ENCODE data around the gene SLC36A1.

The SLC36A1 gene

DNA sequence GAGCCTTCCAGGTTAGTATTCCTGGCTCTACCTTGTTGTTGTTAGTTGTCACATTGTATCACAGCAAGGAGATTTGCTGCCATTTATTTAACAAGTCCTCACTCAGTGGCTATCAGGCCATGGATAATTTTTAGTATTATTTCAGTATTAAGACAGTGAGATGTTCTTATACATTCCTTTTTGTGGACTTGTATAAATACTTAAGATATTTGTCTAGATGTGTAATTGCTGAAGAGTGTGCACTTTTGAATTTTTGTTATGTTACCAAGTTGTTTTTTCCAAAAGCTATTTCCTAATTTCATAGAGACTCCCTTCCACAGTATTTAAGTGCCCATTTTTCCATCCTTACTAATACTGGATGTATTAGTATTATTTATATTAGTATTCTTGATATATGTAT lies 22.0 kb downstream of the SLC36A1 start:
- CTCF ChIA-PET, result no interaction called here
- POLR2A ChIA-PET, result no interaction called here
- no peak for DNase-seq (ENCODE audit: extremely low spot score)
- TF ChIP-seq LEF1 (IDR thresholded peaks at IDR 0.05; ENCODE audit: borderline replicate concordance), result no peak
- TF ChIP-seq, protein P1, sequence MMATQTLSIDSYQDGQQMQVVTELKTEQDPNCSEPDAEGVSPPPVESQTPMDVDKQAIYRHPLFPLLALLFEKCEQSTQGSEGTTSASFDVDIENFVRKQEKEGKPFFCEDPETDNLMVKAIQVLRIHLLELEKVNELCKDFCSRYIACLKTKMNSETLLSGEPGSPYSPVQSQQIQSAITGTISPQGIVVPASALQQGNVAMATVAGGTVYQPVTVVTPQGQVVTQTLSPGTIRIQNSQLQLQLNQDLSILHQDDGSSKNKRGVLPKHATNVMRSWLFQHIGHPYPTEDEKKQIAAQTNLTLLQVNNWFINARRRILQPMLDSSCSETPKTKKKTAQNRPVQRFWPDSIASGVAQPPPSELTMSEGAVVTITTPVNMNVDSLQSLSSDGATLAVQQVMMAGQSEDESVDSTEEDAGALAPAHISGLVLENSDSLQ (IDR thresholded peaks at IDR 0.05), result no peak
- no peak for TF ChIP-seq SUZ12 (IDR thresholded peaks at IDR 0.05)
- no peak for TF ChIP-seq TARDBP (IDR thresholded peaks at IDR 0.05)
- TF ChIP-seq NFRKB (IDR thresholded peaks at IDR 0.05), result no peak
- TF ChIP-seq FOXA1 (IDR thresholded peaks at IDR 0.05), result no peak
- no peak for TF ChIP-seq FOXM1 (IDR thresholded peaks at IDR 0.05; ENCODE audit: borderline replicate concordance)
- no peak for TF ChIP-seq ELF4 (IDR thresholded peaks at IDR 0.05)
- TF ChIP-seq SP1 (IDR thresholded peaks at IDR 0.05), result no peak
- no peak for TF ChIP-seq CTBP1 (IDR thresholded peaks at IDR 0.05; ENCODE audit: borderline replicate concordance)
- no peak for TF ChIP-seq ARNT (IDR thresholded peaks at IDR 0.05)
- TF ChIP-seq L3MBTL2 (conservative IDR thresholded peaks at IDR 0.05), result no peak
- no peak for TF ChIP-seq FOXK2 (IDR thresholded peaks at IDR 0.05)
- no peak for TF ChIP-seq BHLHE40 (IDR thresholded peaks at IDR 0.05; ENCODE audit: borderline replicate concordance)
- no peak for TF ChIP-seq ZNF384 (IDR thresholded peaks at IDR 0.05)
- no peak for TF ChIP-seq HDGF (IDR thresholded peaks at IDR 0.05; ENCODE audit: borderline replicate concordance)

GRCh38 chr5:151469992-151470391 lies 22.6 kb downstream of the SLC36A1 start:
- no peak for DNase-seq (ENCODE audit: extremely low spot score)
- no peak for TF ChIP-seq SP1 (IDR thresholded peaks at IDR 0.05)
- TF ChIP-seq SUZ12 (IDR thresholded peaks at IDR 0.05), result no peak
- ChIA-PET CTCF (no interaction called here), POLR2A (no interaction called here)

DNA sequence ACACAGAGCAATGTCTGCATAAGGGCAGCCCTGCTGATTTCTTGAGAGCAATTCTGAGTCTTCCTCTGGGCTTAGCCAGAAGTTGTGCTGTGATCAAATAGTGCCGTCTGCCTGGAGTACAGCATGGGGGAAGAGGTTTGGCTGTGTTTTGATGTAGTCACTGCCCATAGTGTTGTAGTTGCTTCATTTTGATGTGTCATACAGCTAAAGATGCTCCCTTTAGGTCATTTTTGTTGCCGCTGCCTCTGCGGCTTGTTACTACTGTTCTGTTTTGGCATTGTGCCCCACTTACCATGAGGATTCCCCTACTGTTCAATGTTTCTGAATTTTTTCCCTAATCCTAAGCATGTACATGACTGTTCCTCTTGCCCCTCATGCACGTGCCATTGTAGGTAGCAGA lies 23.0 kb downstream of the SLC36A1 start:
- DNase-seq (ENCODE audit: extremely low spot score), result no peak
- ChIA-PET CTCF (no interaction called here), POLR2A (no interaction called here)
- TF ChIP-seq ARNT (IDR thresholded peaks at IDR 0.05), result no peak

GRCh38 chr5:151471276-151471675 lies 23.9 kb downstream of the SLC36A1 start:
- ChIA-PET CTCF (no interaction called here), POLR2A (no interaction called here)
- no peak for DNase-seq (ENCODE audit: extremely low spot score)
- TF ChIP-seq CTBP1 (IDR thresholded peaks at IDR 0.05; ENCODE audit: borderline replicate concordance), result no peak
- TF ChIP-seq NFRKB (IDR thresholded peaks at IDR 0.05), result no peak
- no peak for TF ChIP-seq TARDBP (IDR thresholded peaks at IDR 0.05)
- TF ChIP-seq FOXM1 (IDR thresholded peaks at IDR 0.05; ENCODE audit: borderline replicate concordance), result no peak
- no peak for TF ChIP-seq LEF1 (IDR thresholded peaks at IDR 0.05; ENCODE audit: borderline replicate concordance)
- no peak for TF ChIP-seq SUZ12 (IDR thresholded peaks at IDR 0.05)
- TF ChIP-seq, protein P1 (IDR thresholded peaks at IDR 0.05), result no peak
- TF ChIP-seq HDGF (IDR thresholded peaks at IDR 0.05; ENCODE audit: borderline replicate concordance), result no peak

DNA sequence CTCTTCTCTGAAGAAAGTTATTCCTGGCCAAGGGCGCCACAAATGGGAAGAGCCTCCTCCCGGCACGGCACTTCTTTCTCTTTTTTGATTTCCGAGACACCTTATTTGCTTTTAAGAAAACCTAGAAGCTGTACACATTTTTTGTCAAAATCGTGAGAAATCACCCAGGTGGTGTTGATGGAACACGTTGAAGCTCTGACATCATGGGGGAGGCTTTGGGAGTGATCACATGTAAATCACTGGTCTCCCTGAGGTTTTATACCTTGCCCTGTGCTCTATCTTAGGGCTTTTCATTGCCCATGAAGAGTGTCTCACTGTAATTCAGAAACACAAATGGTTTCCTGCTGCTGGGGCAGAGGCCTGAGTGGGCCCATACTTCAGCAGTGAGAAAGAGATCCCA lies 27.4 kb downstream of the SLC36A1 start:
- POLR2A ChIA-PET, result no interaction called here
- CTCF ChIA-PET, result interaction anchor here (1.3 kb wide), 1 partner anchor 11 kb away, joined by 4 read pairs; no protein-coding TSS in a partner anchor

DNA sequence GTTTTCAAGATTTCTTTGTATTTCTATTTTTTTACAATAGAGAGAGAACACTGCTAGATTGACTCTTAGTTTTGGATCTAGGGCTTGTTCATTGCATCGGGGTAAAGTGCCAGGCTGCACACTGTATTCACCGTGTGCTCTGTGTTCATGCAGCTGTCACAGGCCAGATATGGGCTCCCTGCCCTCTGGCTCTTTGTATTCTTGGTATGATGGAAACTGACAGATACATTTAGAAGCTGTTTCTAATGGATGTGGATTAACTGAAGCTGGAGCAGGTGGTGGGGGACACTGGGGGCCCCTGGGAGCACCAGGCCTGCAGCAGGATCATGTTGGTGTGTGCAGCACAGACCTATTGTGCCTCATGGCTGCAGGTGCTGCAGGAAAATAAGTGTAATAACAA lies 28.0 kb downstream of the SLC36A1 start:
- POLR2A ChIA-PET, result no interaction called here
- DNase-seq (ENCODE audit: extremely low spot score), result no peak
- TF ChIP-seq NFRKB (IDR thresholded peaks at IDR 0.05), result no peak
- no peak for TF ChIP-seq ARNT (IDR thresholded peaks at IDR 0.05)
- no peak for TF ChIP-seq HDGF (IDR thresholded peaks at IDR 0.05; ENCODE audit: borderline replicate concordance)
- no peak for TF ChIP-seq ZNF384 (IDR thresholded peaks at IDR 0.05)
- no peak for TF ChIP-seq FOXA1 (IDR thresholded peaks at IDR 0.05)
- TF ChIP-seq ELF4 (IDR thresholded peaks at IDR 0.05), result no peak
- CTCF ChIA-PET, result interaction anchor here (0.6 kb wide), 1 partner anchor 222 kb away, joined by 3 read pairs; the partner anchor contains the start of gene GM2A

More for the DNA sequence above, 27.4 kb downstream of the SLC36A1 start:
- no peak for DNase-seq (ENCODE audit: extremely low spot score)
- TF ChIP-seq L3MBTL2 (conservative IDR thresholded peaks at IDR 0.05) (no peak), FOXA1 (IDR thresholded peaks at IDR 0.05) (no peak), FOXM1 (IDR thresholded peaks at IDR 0.05; ENCODE audit: borderline replicate concordance) (no peak), SP1 (IDR thresholded peaks at IDR 0.05) (no peak), BHLHE40 (IDR thresholded peaks at IDR 0.05; ENCODE audit: borderline replicate concordance) (no peak), SUZ12 (IDR thresholded peaks at IDR 0.05) (no peak), NFRKB (IDR thresholded peaks at IDR 0.05) (no peak), TARDBP (IDR thresholded peaks at IDR 0.05) (no peak), FOXK2 (IDR thresholded peaks at IDR 0.05) (no peak), ARNT (IDR thresholded peaks at IDR 0.05) (no peak), ELF4 (IDR thresholded peaks at IDR 0.05) (no peak), LEF1 (IDR thresholded peaks at IDR 0.05; ENCODE audit: borderline replicate concordance) (no peak), ZNF384 (IDR thresholded peaks at IDR 0.05) (no peak), HDGF (IDR thresholded peaks at IDR 0.05; ENCODE audit: borderline replicate concordance) (no peak), CTBP1 (IDR thresholded peaks at IDR 0.05; ENCODE audit: borderline replicate concordance) (no peak)
- TF ChIP-seq, protein P1 (IDR thresholded peaks at IDR 0.05), result no peak

GRCh38 chr5:151476016-151476415 lies 28.6 kb downstream of the SLC36A1 start:
- ChIA-PET POLR2A (no interaction called here), CTCF (interaction anchor here (0.6 kb wide), 1 partner anchor 223 kb away, joined by 3 read pairs; the partner anchor contains the start of gene GM2A)
- DNase-seq (ENCODE audit: extremely low spot score), result no peak
- TF ChIP-seq FOXK2 (IDR thresholded peaks at IDR 0.05) (no peak), SUZ12 (IDR thresholded peaks at IDR 0.05) (no peak), BHLHE40 (IDR thresholded peaks at IDR 0.05; ENCODE audit: borderline replicate concordance) (no peak), FOXM1 (IDR thresholded peaks at IDR 0.05; ENCODE audit: borderline replicate concordance) (no peak), NFRKB (IDR thresholded peaks at IDR 0.05) (no peak), FOXA1 (IDR thresholded peaks at IDR 0.05) (no peak), SP1 (IDR thresholded peaks at IDR 0.05) (no peak), LEF1 (IDR thresholded peaks at IDR 0.05; ENCODE audit: borderline replicate concordance) (no peak), L3MBTL2 (conservative IDR thresholded peaks at IDR 0.05) (no peak), ARNT (IDR thresholded peaks at IDR 0.05) (no peak)
- TF ChIP-seq, protein P1 (IDR thresholded peaks at IDR 0.05), result no peak

All from HEK293T (cell line).